GM23338 (cell line): ENCODE results near the gene DENND2A. TPM values are rescaled to one million over a fixed set of nuclear protein-coding genes. Genes with fewer than 3 reads are reported as not detected.
"Not testable (repeated sequence)": the region's sequence is repeated elsewhere in the genome, so short reads cannot be mapped to it uniquely, and the experiment has no call there.

Experiments
- ATAC-seq: fragments of 200-7000 bp; cut with Tn5 transposase; 3 replicates; pipeline ENCODE4 v1.9.1; 2020
- DNase-seq: peaks from one replicate; pipeline ENCODE4 v3.0.0-alpha.2; 2015; ENCODE audit warnings: low spot score
- H2AFZ ChIP-seq: fragments of 200-600 bp; sonication (generic); 2 replicates; pipeline ENCODE4 v1.8.0; 2016; ENCODE audit warnings: antibody characterized with exemption, mild to moderate bottlenecking, moderate library complexity
- H3F3A ChIP-seq: fragments of 200-600 bp; sonication (generic); replicated peaks from 2 replicates; pipeline ENCODE4 v1.8.0; 2017; ENCODE audit warnings: antibody characterized with exemption, mixed run types, low read depth
- H3K27ac ChIP-seq: fragments of 200-600 bp; sonication (generic); 2 replicates; pipeline ENCODE4 v1.6.1; 2016; ENCODE audit warnings: low read depth
- H3K27me3 ChIP-seq: fragments of 200-600 bp; sonication (generic); 2 replicates; pipeline ENCODE4 v1.8.0; 2016; ENCODE audit warnings: mild to moderate bottlenecking, mixed run types, moderate library complexity; ENCODE audit not compliant: insufficient read depth
- H3K36me3 ChIP-seq: fragments of 200-600 bp; sonication (generic); 2 replicates; pipeline ENCODE4 v1.8.0; 2016; ENCODE audit warnings: mild to moderate bottlenecking; ENCODE audit not compliant: insufficient read depth
- H3K4me1 ChIP-seq: fragments of 200-600 bp; sonication (generic); 2 replicates; pipeline ENCODE4 v1.8.0; 2016; ENCODE audit warnings: mild to moderate bottlenecking, moderate library complexity; ENCODE audit not compliant: insufficient read depth
- H3K4me2 ChIP-seq: fragments of 200-600 bp; sonication (generic); 2 replicates; pipeline ENCODE4 v1.7.1; 2017; ENCODE audit warnings: mixed run types
- H3K4me3 ChIP-seq: fragments of 200-600 bp; sonication (generic); 2 replicates; pipeline ENCODE4 v1.6.1; 2016; ENCODE audit warnings: mixed run types
- H3K79me2 ChIP-seq: fragments of 200-600 bp; sonication (generic); replicated peaks from 2 replicates; pipeline ENCODE4 v1.8.0; 2017; ENCODE audit warnings: mild to moderate bottlenecking; ENCODE audit not compliant: insufficient read depth
- H3K9me2 ChIP-seq: fragments of 200-600 bp; sonication (generic); 2 replicates; pipeline ENCODE4 v1.8.0; 2017; ENCODE audit not compliant: insufficient read depth
- H4K20me1 ChIP-seq: fragments of 200-600 bp; sonication (generic); replicated peaks from 2 replicates; pipeline ENCODE4 v1.8.0; 2017; ENCODE audit warnings: mild to moderate bottlenecking; ENCODE audit not compliant: insufficient read depth
- H3K27ac Mint-ChIP-seq: 2 replicates; pipeline ENCODE4 v1.8.0; 2020; ENCODE audit warnings: inconsistent platforms, mild to moderate bottlenecking, moderate library complexity, mixed read lengths
- H3K27me3 Mint-ChIP-seq: 3 replicates; pipeline ENCODE4 v1.8.0; 2022; ENCODE audit warnings: low read depth, mild to moderate bottlenecking, moderate library complexity, mixed read lengths, inconsistent platforms; ENCODE audit not compliant: insufficient read depth, poor library complexity
- H3K36me3 Mint-ChIP-seq: 3 replicates; pipeline ENCODE4 v1.8.0; 2021; ENCODE audit warnings: low read depth, mild to moderate bottlenecking, inconsistent platforms, moderate library complexity, mixed read lengths
- H3K4me1 Mint-ChIP-seq: 3 replicates; pipeline ENCODE4 v1.8.0; 2020; ENCODE audit warnings: mild to moderate bottlenecking, inconsistent platforms, mixed read lengths
- H3K4me3 Mint-ChIP-seq: 3 replicates; pipeline ENCODE4 v1.8.0; 2021; ENCODE audit warnings: moderate library complexity, mild to moderate bottlenecking, inconsistent platforms, mixed read lengths
- H3K9me3 Mint-ChIP-seq: 3 replicates; pipeline ENCODE4 v1.8.0; 2020; ENCODE audit warnings: moderate library complexity, mild to moderate bottlenecking, inconsistent platforms, mixed read lengths
- CTCF ChIP-seq, 2 experiments: fragments of 200-600 bp in 1 of 2; sonication (generic) in 1 of 2; conservative IDR thresholded peaks; 2 replicates each; pipeline versions ENCODE4 v1.5.1 to v1.6.1; 2016 to 2017; ENCODE audit warnings: antibody characterized with exemption in 2 of 2, low read depth in 2 of 2, mild to moderate bottlenecking in 2 of 2, moderate library complexity in 1 of 2
- JUNB ChIP-seq: IDR thresholded peaks from one replicate; pipeline ENCODE4 v1.6.1; 2016; ENCODE audit warnings: antibody characterized with exemption; ENCODE audit not compliant: unreplicated experiment
- POLR2AphosphoS5 ChIP-seq: IDR thresholded peaks from 2 replicates; pipeline ENCODE4 v1.6.1; 2016; ENCODE audit warnings: antibody characterized with exemption, low read depth
- REST ChIP-seq: IDR thresholded peaks from one replicate; pipeline ENCODE4 v1.6.1; 2018; ENCODE audit warnings: antibody characterized with exemption; ENCODE audit not compliant: unreplicated experiment
- STAT1 ChIP-seq: IDR thresholded peaks from one replicate; pipeline ENCODE4 v1.6.1; 2016; ENCODE audit warnings: antibody characterized with exemption; ENCODE audit not compliant: unreplicated experiment
- ZNF331 ChIP-seq: fragments of 250-450 bp; sonication (Bioruptor Pico); IDR thresholded peaks from 2 replicates; pipeline ENCODE4 v1.5.0; 2020; ENCODE audit warnings: low read depth, mild to moderate bottlenecking, moderate library complexity
- polyA plus RNA-seq: library from polyadenylated mRNA; unstranded; fragments of >200 nt; fragmentation: Nextera tagmentation; extraction: Ambion mirVana; gene quantifications from 2 replicates; pipeline ENCODE4 v1.2.1, GENCODE V29; 2016
- total RNA-seq: library from RNA; depleted of rRNA; stranded (reverse); fragments of >200 nt; shearing (Covaris generic); gene quantifications from 2 replicates; pipeline ENCODE4 v1.2.3, GENCODE V29; 2014

DENND2A gene
- total and polyA plus RNA-seq, 2 experiments from 2014 or later = 1.7 to 5.6 TPM

DNA sequence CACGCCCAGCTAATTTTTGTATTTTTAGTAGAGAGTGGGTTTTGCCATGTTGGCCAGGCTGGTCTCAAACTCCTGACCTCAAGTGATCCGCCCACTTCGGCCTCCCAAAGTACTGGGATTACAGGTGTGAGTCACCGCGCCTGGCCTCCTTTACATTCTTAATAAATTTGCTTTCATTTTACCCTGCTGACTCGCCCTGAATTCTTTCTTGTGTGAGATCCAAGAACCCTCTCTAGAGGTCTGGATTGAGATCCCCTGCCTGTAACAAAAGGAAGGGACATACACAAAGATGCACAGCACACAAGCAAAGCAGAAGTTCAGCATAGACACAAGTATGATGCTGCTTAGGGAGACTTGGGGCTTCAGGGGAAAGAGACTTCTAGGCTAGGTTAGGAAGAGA is 74.4 kb downstream of the DENND2A start:
- not testable (repeated sequence) for H3K4me2 ChIP-seq, H3K27ac ChIP-seq, H3K27me3 Mint-ChIP-seq

GRCh38 chr7:140565761-140566160 is 74.9 kb downstream of the DENND2A start:
- H3K36me3 Mint-ChIP-seq, DNase-seq, H3K79me2 ChIP-seq, H3K27me3 Mint-ChIP-seq, H3K4me3 Mint-ChIP-seq, H2AFZ ChIP-seq, H3K9me3 Mint-ChIP-seq, H3K27ac ChIP-seq, H3K27ac Mint-ChIP-seq, ATAC-seq, H3K27me3 ChIP-seq, H4K20me1 ChIP-seq, H3K9me2 ChIP-seq, H3K4me2 ChIP-seq, H3K4me3 ChIP-seq, H3K36me3 ChIP-seq: not testable (repeated sequence)
- Histone ChIP-seq H3K4me1 (peaks cover 20% of the 10 kb centered on the region), H3F3A (0 out of 2 replicates have a peak, but pooled peaks cover 11% of the 10 kb centered on the region)
- peaks cover 17% of the 10 kb centered on the region for H3K4me1 Mint-ChIP-seq

More for the DNA sequence above, 74.4 kb downstream of the DENND2A start:
- not testable (repeated sequence) for DNase-seq, ATAC-seq, H4K20me1 ChIP-seq, H3K9me2 ChIP-seq, H3K27me3 ChIP-seq, H3K4me3 Mint-ChIP-seq, H3K4me3 ChIP-seq, H2AFZ ChIP-seq, H3K79me2 ChIP-seq, H3K9me3 Mint-ChIP-seq, H3K36me3 Mint-ChIP-seq, H3K36me3 ChIP-seq, H3K27ac Mint-ChIP-seq
- Histone ChIP-seq H3F3A (0 out of 2 replicates have a peak, but pooled peaks cover 11% of the 10 kb centered on the region), H3K4me1 (peaks cover 20% of the 10 kb centered on the region)
- peaks cover 17% of the 10 kb centered on the region for H3K4me1 Mint-ChIP-seq

DNA sequence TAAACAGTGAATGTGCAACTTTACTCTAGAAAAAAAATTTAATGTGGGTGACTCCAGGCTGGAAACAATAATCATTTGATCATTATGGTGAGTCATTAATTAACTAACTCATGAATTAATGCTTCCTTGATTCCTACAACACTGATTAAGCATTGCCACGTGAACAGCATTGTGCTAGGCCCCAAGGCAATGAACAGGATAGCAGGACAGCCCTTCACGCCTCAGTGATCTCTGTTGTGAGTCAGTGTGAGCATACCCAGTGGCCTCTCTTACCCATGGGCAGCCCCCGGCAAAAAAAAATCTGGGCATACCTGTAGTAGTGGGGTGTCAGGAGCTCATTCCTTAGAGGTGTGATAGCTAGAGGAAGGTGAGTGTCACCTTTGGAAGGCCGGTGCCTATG is 76.0 kb downstream of the DENND2A start:
- H2AFZ ChIP-seq = no peak overlapping the region

More for the DNA sequence above, 76.0 kb downstream of the DENND2A start:
- Histone ChIP-seq H3K79me2 (no peaks in the 10 kb centered on the region), H3K27me3 (no peaks in the 10 kb centered on the region), H3K9me2 (no peaks in the 10 kb centered on the region), H4K20me1 (no peaks in the 10 kb centered on the region), H3K4me3 (no peak overlapping the region), H3K36me3 (no peaks in the 10 kb centered on the region), H3F3A (0 out of 2 replicates have a peak, but pooled peaks cover 11% of the 10 kb centered on the region), H3K4me1 (peaks cover 20% of the 10 kb centered on the region), H3K27ac (no peak overlapping the region), H3K4me2 (no peak overlapping the region)
- DNase-seq = no peak
- Mint-ChIP-seq H3K9me3 (no peaks in the 10 kb centered on the region; the same call in 2 of the 3 replicates), H3K4me1 (peaks cover 17% of the 10 kb centered on the region), H3K4me3 (no peak overlapping the region), H3K27ac (peak overlapping the region; percentile 84), H3K27me3 (peaks cover 6% of the 10 kb centered on the region), H3K36me3 (peaks cover 2% of the 10 kb centered on the region; the same call in 1 of the 3 replicates)
- no peak for ATAC-seq
- TF ChIP-seq STAT1 (no peak), JUNB (no peak), ZNF331 (CRISPR knock-in tag) (no peak), POLR2AphosphoS5 (no peak), CTCF (conservative IDR thresholded peaks at IDR 0.05; ENCODE audit: low read depth in 2 of 2) (no peak), REST (no peak)
